Stimulated activated CD4-positive, alpha-beta T cell treated with anti-CD3 and anti-CD28 coated beads, Interleukin-12 subunit alpha, Interleukin-12 subunit beta, amount 100 ng/mL, for 24 hours (primary cell): ENCODE measurements around the gene NPPB.

Experiments used
- DNase-seq, 2 experiments: peaks; one replicate each; pipeline ENCODE4 v3.0.0-alpha.2; 2020; ENCODE audit warnings: low read depth in 2 of 2

NPPB gene

DNA sequence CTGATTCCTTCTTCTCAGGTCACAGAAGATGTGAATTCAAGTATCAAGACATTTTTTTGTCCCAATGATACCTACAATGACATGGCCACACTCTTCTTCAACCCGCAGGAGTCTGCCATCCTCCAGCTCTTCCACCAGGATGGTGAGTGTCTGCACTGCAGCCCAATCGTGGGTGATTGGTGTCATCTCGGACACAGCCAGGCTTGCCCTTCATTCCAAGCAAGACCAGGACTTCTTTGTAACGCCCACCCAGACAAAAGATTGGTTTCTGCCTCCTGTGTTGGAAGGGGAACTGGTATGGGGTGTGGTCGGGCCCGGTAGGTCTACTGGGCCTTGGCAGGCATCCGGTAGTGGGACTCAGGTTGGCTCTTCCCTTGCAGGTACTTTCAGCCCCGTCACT, 25.2 kb downstream of the NPPB start:
- DNase-seq, result no peak

DNA sequence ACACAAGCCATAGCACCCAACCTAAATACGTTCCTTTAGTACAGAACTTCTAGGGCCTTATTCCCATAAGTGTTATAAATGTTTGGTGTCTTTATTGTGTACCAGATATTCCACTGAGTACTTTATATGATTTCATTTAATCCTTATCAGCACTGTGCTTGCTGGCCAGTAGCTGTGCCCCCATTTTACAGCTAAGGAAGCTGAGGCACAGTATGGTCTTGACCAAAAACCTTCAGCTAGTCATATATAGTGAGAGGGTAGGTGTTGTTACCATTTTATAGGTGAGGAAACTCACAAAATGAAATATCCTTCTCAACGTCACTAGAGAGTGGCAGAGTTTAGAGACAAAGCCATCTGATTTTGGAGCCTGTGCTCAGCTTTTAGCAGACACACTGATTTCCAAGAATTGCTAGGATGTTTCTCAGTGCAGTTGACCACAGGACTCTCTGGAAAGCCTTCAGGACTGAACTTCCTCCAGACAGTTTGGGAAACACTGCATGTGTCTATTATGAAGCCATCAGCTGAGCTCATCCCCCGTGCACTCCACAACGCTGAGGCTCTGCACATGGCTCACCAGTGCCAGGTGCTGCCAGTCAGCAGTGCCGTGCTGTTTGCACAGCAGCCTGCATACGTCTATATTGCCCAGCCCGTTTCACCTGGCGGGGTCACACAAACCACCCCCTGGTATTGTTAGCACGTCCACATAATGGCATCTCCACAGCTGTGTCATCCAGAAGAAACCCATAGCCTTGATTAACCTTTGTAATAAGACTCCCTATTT, 26.6 kb downstream of the NPPB start:
- no peak for DNase-seq

DNA sequence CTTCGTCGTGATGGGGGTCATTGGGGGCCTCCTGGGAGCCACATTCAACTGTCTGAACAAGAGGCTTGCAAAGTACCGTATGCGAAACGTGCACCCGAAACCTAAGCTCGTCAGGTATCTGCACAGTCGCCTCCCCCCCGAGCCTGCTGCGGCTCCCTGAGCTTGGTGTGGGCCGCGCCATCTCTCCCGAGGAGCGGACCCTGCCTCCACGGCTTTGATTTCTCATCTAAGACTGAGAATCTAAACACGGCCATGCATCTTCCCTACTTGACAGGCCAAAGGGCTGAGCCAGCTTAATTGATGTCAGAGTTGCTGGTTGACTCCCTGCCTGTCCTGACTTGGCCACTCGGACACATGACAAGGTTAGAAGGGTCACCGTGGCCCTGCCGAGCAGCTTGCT, 30.2 kb downstream of the NPPB start:
- no peak for DNase-seq

DNA sequence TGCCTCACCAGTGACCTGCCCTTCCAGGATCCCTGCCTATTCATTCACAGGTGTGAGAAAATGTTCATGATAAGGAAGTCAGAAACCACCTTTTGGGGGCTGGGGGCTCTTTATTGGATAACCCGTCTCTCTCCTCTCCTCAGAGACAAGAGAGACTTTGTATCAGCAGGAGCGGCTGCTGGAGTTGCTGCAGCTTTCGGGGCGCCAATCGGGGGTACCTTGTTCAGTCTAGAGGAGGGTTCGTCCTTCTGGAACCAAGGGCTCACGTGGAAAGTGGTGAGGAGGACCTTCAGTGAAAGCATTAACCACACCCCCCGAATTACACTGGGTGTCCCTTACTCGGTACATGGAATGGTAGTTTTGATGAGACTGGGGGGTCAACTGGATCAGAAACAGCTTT, 31.8 kb downstream of the NPPB start:
- no peak for DNase-seq

DNA sequence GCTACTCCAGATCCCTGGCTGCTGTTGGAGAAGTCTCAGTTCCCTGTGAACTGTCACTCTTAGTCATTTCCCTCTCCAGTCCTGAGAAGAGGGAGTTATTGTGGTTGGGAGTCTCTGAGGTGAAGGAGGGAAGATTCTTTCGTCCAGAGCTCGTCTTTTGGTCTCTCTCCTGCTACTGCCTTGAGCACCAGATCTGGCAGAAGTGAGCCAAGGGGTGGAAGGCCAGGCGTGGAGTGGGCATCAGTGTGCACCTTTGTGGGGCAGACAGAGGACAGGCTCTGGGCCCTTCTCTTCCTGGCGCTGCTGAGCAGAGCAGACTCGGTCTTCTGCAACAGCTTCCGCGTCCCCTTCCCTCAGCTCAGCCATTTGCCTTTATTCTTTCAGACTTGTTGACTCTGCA, 33.6 kb downstream of the NPPB start:
- DNase-seq, result no peak

DNA sequence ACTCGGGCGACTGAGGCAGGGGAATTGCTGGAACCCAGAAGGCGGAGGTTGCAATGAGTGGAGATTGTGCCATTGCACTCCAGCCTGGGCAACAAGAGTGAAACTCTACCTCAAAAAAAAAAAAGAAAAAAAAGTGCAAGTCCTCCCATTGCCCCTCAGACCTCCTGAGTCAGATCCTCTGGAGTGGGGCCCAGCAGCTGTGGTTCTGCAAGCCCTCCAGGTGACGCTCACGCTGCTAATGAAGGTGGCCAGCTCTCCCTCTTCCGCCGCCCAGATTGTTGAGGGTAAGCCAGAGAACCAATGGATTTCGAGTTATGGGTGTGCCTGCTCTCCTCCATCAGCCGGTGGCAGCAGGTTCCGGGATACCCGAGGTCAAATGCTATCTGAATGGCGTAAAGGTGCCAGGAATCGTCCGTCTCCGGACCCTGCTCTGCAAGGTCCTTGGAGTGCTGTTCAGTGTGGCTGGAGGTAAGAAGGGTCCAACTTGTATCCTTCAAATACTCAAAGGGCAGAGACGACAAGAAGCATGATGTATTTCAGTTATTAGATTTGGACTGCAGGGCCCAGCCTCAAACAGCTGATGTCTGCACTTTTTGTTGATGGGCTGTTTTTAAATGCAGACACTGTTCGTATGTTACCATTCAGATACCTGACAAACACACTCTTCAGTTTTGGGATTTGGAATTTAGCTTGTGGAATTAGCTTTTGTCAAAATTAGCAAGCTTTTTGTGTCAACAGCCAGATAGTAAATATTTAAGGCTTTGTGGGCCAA, 35.2 kb downstream of the NPPB start:
- DNase-seq, result no peak

DNA sequence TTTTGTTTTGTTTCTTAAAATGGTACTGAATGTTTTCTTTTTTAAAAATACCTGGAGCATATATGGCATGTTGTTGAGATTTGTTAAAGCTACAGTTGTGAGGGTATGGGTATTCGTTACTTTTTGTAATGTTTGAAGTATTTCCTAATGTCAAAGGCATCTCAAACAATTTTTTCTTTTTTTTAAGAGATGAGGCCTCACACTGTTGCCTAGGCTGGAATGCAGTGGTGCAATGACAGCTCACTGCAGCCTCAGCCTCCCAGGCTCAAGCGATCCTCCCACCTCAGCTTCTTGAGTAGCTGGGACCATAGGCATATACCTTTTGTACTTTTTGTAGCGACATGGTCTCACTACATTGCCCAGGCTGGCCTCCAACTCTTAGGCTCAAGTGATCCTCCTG, 36.7 kb downstream of the NPPB start:
- no peak for DNase-seq

DNA sequence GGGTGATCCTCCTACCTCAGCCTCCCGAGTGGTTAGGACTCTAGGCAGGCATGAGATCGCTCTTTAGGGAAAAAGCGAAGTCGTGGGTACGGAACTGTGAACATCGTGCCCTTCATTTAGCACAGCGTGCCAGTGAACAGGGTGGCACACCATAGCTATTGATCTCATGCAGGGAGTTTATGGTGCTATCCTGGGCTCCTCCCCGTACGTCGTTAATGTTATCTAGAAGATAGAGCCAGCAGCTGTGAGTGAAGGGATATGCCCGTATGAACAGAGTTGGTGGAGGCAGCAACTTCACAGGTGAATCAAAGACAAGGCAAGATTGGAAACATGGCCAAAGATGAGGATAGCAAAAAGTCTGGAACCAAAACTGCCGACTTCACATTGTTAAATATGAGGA, 41.6 kb downstream of the NPPB start:
- DNase-seq, result no peak

DNA sequence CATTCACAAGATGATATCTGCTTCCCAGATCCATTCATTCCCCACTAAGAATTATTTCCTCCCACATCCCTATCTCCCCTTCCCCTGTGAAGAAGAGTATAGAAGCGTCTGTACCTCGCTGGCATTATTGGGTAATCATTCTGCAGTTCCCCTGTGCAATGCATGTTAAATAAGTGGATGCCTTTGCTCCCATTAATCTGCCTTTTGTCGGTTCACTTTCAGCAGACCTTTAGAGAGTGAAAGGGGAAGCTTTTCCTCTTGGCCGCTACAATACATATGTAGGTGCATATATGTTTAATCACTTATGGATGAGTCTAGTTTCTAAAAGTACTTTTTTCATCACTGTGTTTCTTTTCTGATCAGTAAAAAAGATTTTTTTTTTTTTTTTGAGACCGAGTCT, 45.7 kb downstream of the NPPB start:
- DNase-seq, result no peak
